Skeletal muscle satellite cell (primary cell): ENCODE data around the gene CCDC188.

Experiments
- H3K27me3 ChIP-seq: 2 replicates; pipeline ENCODE4 v1.7.0; 2013; ENCODE audit warnings: low read length; ENCODE audit not compliant: control insufficient read depth, insufficient read depth
- H3K36me3 ChIP-seq: 2 replicates; pipeline ENCODE4 v1.7.0; 2013; ENCODE audit warnings: mild to moderate bottlenecking, control low read depth, low read length; ENCODE audit not compliant: insufficient read depth
- H3K4me1 ChIP-seq: 2 replicates; pipeline ENCODE4 v1.7.0; 2013; ENCODE audit warnings: low read length; ENCODE audit not compliant: control insufficient read depth, insufficient read depth
- H3K4me2 ChIP-seq: 2 replicates; pipeline ENCODE4 v1.7.0; 2013; ENCODE audit warnings: mild to moderate bottlenecking, low read length
- H3K4me3 ChIP-seq: 2 replicates; pipeline ENCODE4 v1.7.0; 2013; ENCODE audit warnings: low read length
- H3K9ac ChIP-seq: 2 replicates; pipeline ENCODE4 v1.7.0; 2013; ENCODE audit warnings: mild to moderate bottlenecking, low read depth, low read length, moderate library complexity
- H3K9me3 ChIP-seq: replicated peaks from 2 replicates; pipeline ENCODE4 v1.7.0; 2013; ENCODE audit warnings: mild to moderate bottlenecking, control low read depth, low read length

CCDC188 gene

DNA sequence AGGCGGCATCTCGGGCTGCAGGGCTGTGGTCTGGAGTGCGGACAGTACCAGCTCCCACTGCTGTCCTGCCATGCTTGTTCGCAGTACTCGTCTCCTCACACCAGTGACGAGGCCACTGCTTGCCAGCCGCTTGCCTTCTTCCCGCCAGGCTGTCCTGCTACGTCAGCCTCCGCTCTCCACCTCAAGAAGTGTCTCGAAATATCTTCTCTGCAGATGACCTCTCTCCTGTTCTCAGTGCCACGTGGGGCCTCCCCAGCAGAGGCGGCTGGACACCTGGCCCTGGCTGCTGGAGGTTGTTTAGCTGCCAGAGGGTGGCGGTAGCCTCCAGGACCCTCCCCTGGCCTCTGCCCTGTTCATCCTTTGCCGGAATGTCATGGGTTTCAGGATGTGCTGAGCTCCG is 3.1 kb upstream of the CCDC188 start:
- Histone ChIP-seq H3K27me3 (no peaks in the 10 kb centered on the region), H3K9ac (no peak overlapping the region), H3K4me1 (no peaks in the 10 kb centered on the region), H3K36me3 (no peaks in the 10 kb centered on the region), H3K4me2 (no peak overlapping the region), H3K9me3 (no peaks in the 10 kb centered on the region), H3K4me3 (no peak overlapping the region)

DNA sequence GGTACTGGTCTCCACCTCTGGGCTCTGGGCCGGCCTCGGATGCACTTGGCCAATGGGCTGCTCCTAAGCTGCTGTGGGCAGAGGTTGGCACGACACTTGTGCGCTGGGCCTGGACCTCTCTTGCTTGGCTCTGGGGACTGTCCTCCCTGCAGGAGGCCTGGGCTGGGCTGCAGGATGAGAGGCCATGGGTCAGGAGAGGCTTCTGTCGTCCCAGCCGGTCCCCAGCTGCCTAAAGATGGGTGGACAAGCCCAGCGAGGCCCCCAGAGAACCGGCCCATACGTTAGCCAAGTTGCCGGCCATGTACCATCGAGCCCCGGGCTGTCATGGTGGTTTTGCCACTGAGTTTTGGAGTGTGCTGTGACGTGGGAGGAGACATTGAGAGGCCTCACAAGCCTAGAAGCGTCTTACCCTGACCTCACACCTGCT is 1.6 kb upstream of the CCDC188 start:
- no peak overlapping the region for H3K4me2 ChIP-seq
- no peaks in the 10 kb centered on the region for H3K36me3 ChIP-seq
- no peaks in the 10 kb centered on the region for H3K27me3 ChIP-seq
- H3K4me3 ChIP-seq, result no peak overlapping the region
- no peak overlapping the region for H3K9ac ChIP-seq
- no peaks in the 10 kb centered on the region for H3K9me3 ChIP-seq
- H3K4me1 ChIP-seq, result no peaks in the 10 kb centered on the region

DNA sequence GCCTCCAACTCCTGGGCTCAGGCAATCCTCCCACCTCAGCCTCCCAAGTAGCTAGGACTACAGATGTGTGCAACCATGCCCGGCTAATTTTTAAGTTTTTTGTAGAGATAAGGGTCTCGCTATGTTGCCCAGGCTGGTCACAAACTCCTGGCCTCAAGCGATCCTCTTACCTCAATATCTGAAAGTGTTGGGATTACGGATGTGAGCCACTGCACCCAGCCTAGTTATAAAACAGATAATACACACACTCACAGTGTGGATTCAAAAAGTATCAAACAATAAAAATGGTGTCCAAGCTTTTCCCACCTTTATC is 377 bp upstream of the CCDC188 start:
- Histone ChIP-seq H3K27me3 (no peaks in the 10 kb centered on the region), H3K4me3 (no peak overlapping the region), H3K9me3 (no peaks in the 10 kb centered on the region), H3K4me2 (no peak overlapping the region), H3K4me1 (peaks cover 4% of the 10 kb centered on the region), H3K9ac (no peak overlapping the region), H3K36me3 (no peaks in the 10 kb centered on the region)

DNA sequence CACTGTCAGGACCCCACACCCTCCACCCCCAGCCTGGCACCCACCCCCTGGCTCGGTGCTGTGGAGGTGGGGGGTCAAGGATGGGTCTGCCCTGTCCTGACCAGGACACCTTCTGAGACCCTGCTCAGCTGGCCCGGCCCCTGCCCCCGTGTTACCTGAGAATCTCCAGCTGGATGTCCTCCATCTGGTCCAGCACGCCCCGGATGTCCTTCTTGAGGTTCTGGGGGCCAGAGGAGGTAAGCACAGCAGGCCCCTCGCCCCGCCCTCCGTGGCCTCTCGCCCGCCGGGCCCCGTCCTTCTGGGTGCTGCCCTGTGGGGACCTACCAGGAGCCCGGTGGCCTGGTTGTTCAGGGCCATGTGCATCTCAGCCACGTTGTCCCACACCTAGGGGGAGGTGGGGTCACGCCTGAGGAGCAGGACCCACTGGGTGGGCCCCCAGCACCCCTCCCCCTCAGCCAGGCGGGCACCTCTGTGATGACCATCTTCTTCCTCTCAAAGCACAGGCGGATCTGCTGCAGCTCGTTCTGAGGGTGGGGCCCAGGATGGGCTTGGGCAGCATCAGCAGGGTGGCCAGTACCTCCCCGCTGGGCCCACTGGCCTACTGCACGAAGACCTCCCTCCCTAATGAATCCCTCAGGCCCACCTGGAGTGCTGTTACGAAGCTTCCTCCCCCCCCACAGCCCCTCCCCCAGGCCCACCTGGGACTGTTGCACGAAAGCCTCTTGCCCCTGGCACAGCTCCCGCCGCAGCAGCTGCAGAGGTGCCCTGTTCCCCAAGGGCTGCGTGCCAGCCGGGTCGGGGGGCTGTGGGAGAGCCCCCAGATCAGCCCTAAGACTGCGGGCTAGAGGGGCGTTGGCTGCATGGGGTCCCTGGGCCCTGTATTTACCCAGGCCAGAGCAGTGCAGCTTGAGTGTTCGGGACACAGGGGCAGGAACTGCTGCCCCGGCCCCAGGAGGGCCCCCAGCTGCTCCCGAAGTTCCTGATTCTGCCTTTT is 1.3 kb downstream of the CCDC188 start:
- H3K4me2 ChIP-seq, result no peak overlapping the region
- H3K4me3 ChIP-seq, result no peak overlapping the region
- H3K36me3 ChIP-seq, result peaks cover 8% of the 10 kb centered on the region
- H3K9me3 ChIP-seq, result no peaks in the 10 kb centered on the region
- H3K4me1 ChIP-seq, result peaks cover 4% of the 10 kb centered on the region
- no peaks in the 10 kb centered on the region for H3K27me3 ChIP-seq
- H3K9ac ChIP-seq, result no peak overlapping the region

DNA sequence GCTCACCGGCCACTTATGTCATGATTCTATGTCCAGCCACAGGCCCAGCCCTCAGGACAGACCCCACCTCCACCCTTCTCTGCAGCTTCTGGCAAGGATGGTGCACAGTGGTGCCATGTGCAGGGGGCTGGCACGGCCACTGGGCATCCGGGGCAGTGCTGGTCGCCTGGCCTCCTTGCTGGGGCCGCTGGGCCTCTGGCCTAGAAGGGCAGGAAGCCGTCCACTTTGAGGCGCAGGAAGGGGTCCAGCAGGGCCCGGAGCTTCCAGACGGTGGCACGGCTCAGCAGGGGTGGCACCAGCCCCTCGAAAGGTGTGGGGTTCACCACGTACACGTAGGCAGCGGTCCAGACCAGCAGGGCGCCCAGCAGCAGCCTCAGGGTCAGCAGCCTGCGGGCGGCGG is 2.4 kb downstream of the CCDC188 start:
- Histone ChIP-seq H3K4me2 (no peak overlapping the region), H3K36me3 (peaks cover 8% of the 10 kb centered on the region), H3K9me3 (no peaks in the 10 kb centered on the region), H3K27me3 (no peaks in the 10 kb centered on the region), H3K4me3 (no peak overlapping the region), H3K9ac (no peak overlapping the region), H3K4me1 (peaks cover 4% of the 10 kb centered on the region)

DNA sequence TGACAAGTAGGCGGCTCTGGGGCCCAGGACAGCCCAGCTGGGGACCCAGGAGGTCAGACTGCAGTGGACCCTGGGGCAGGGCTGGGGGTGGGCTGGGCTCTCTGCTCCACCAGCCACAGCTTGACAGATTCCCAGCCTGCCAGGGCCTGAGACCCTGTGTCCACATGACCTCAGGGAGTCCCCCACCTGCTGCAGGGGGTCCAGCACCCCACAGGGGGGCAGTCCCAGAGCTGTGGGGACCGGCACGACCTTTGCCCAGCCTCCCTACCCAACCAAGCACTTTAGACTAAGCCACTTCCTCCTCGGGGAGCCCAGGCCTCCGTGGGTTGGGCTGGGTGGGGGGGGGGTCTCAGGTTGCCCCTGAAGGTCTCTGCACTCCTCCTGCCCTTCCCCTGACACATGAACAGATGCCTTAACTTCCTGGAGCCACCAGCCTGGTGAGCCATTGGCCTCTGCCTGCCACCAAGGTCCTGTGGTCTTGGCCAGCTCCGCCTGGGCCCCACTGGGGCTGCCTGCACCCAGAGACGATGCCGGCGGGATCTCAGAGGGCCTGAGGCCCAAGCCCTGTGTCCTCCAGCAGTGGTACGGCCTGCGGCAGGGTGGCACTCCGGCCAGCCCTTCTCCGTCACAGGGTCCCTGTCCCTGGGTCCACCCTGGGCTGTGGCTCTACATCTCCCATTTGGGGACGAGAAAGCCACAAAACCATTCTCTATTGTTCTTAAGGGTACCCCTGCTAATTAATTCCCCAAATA is 3.4 kb downstream of the CCDC188 start:
- no peak overlapping the region for H3K4me2 ChIP-seq
- H3K36me3 ChIP-seq, result peaks cover 14% of the 10 kb centered on the region
- no peak overlapping the region for H3K9ac ChIP-seq
- no peaks in the 10 kb centered on the region for H3K27me3 ChIP-seq
- peaks cover 7% of the 10 kb centered on the region for H3K4me1 ChIP-seq
- no peak overlapping the region for H3K4me3 ChIP-seq
- no peaks in the 10 kb centered on the region for H3K9me3 ChIP-seq

DNA sequence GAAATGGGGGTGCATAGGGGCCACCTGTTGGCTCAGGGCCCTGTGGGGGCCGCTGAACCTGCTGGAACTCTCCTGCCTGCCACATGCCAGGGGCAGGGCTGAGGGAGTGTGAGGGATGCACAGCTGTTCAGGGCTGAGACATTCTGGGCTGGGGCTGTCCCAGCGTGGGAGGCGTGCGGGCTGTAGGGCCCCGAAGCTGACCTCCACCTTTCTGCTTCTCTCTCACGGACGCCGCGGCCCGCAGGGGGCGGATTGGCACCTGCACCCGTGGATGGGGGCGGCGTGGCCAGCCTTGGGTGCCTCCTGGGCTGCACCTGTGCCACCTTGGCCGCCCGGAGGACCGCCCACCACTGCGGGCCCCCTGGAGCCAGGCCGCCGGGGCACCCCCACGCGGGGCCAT is 4.1 kb downstream of the CCDC188 start:
- H3K4me2 ChIP-seq, result no peak overlapping the region
- H3K27me3 ChIP-seq, result no peaks in the 10 kb centered on the region
- H3K36me3 ChIP-seq, result peaks cover 14% of the 10 kb centered on the region
- H3K4me3 ChIP-seq, result no peak overlapping the region
- H3K4me1 ChIP-seq, result peaks cover 14% of the 10 kb centered on the region
- no peaks in the 10 kb centered on the region for H3K9me3 ChIP-seq
- no peak overlapping the region for H3K9ac ChIP-seq

DNA sequence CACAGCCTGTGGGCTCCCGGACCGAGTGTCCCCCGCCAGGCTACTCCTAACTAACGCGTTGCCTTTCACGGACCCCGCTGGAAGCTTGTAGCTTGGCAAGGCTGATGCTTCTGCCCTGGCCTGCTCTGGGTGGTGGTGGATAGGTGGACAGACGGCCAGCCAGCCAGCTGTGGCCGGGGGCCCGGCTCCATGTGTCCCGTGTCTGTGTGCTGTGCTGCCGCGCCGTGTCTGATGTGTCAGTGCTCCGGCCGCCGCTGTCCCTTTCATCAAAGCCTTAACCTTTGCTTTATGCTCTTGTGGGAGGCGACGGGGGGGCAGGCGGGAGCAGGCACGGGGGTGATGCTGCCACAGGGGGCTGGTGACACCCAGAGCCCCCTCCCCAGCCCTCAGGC is 5.0 kb downstream of the CCDC188 start:
- Histone ChIP-seq H3K4me3 (no peak overlapping the region), H3K4me1 (peaks cover 23% of the 10 kb centered on the region), H3K4me2 (no peak overlapping the region), H3K27me3 (no peaks in the 10 kb centered on the region), H3K9ac (no peak overlapping the region), H3K36me3 (peaks cover 19% of the 10 kb centered on the region), H3K9me3 (no peaks in the 10 kb centered on the region)

DNA sequence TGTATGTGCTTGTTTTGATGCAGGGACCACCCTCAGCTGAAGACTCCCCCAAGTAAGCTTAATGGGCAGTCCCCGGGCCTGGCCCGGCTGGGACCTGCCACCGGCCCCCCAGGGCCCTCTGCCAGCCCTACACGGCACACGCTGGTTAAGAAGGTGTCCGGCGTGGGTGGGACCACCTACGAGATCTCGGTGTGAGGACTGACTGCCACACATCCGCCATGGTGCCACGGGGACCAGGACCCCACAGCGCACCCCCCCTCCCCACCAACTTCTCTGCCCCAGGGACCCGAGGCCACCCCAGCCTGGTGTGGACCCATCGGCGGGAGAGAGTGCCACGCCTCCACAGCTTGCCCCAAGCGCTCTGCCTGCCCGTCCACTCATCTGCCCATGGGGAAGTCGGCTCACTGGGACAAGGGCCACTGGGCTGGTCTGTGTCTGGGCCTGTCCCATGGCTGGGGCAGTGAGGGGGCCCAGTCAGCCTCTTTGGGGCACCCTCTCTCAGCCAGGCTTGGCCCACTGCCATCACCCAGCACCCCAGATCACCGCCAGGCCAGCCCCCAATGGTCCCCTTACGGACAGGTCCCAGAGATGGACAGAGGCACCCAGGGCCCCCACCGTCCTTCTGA is 5.5 kb downstream of the CCDC188 start:
- H3K27me3 ChIP-seq, result no peaks in the 10 kb centered on the region
- no peak overlapping the region for H3K4me3 ChIP-seq
- H3K9ac ChIP-seq, result no peak overlapping the region
- H3K36me3 ChIP-seq, result peaks cover 21% of the 10 kb centered on the region
- H3K4me2 ChIP-seq, result no peak overlapping the region
- H3K4me1 ChIP-seq, result peaks cover 25% of the 10 kb centered on the region
- no peaks in the 10 kb centered on the region for H3K9me3 ChIP-seq

DNA sequence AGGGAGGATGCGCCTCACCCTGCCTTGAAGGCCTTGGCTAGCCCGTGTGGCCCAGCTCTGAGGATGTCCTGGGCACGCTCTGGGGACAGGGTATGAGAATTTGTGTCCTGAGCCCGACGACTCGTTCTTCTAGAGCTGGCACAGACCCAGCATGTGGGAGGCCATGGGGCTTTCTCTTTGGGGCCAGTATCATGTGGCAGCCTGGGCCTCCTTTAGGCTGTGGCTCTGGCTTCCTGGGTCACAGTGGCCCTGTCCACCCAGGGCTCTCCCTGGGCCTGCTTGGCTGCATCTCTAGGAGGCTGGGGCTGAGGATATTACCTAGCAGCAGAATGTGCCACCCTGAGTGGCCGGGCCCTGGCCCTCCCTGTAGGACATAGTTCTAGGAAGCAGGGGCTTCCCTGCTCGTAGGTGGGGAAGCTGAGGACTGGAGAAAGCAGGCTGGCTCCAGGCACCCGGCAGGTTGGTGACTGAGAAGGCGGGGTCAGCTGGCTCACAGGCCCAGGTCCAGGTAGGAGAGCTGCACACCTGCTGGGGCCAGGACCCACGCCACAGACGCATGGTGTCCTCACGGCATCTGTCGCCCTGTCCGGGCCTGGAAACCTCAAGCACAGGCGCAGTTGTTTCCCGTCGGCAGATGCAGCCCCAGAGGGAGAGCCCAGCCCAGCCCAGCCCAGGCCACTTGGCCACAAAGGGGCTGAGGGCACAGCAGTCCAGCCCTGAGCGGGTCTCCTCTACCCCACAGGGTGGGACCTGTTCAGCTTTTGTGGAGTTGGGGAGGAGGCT is 6.8 kb downstream of the CCDC188 start:
- Histone ChIP-seq H3K9me3 (no peaks in the 10 kb centered on the region), H3K9ac (no peak overlapping the region), H3K27me3 (no peaks in the 10 kb centered on the region), H3K36me3 (peaks cover 26% of the 10 kb centered on the region), H3K4me3 (no peak overlapping the region), H3K4me1 (peaks cover 25% of the 10 kb centered on the region), H3K4me2 (no peak overlapping the region)
